SK-N-SH (cell line): ENCODE data around the gene ZCCHC14. TPM values are rescaled to one million over a fixed set of nuclear protein-coding genes. Genes with fewer than 3 reads are reported as not detected.

Experiments used
- CTCF ChIA-PET: fragments of 300-600, 350-600 bp; formaldehyde crosslinking; extraction: SDS; loops from one replicate; lab custom pipeline; 2021; lab: Yijun Ruan, JAX
- POLR2A ChIA-PET: fragments of 350-600 bp; sonication (Branson Sonifier 250); formaldehyde crosslinking; extraction: SDS; loops from one replicate; lab custom pipeline; 2020; ENCODE audit warnings: antibody characterized with exemption, inconsistent platforms; lab: Yijun Ruan, JAX
- DNase-seq: peaks from one replicate; pipeline ENCODE4 v3.0.0; 2012
- H2AFZ ChIP-seq: fragments of 200-600 bp; sonication (generic); 2 replicates; pipeline ENCODE4 v1.8.1; 2016; ENCODE audit warnings: antibody characterized with exemption, mild to moderate bottlenecking, low read depth
- H3F3A ChIP-seq: fragments of 200-600 bp; sonication (generic); replicated peaks from 2 replicates; pipeline ENCODE3; 2016; ENCODE audit warnings: antibody characterized with exemption, mild to moderate bottlenecking; ENCODE audit not compliant: insufficient read depth
- H3K27ac ChIP-seq, 2 experiments: fragments of 200-500 bp in 1 of 2; fragments of 200-600 bp in 1 of 2; sonication (Bioruptor generic) in 1 of 2; sonication (generic), shearing (Covaris generic) in 1 of 2; 2 replicates each; pipeline versions ENCODE4 v1.5.1 to v1.6.1; 2014 to 2016; ENCODE audit warnings: low read depth in 2 of 2, inconsistent platforms in 1 of 2, low read length in 1 of 2, mild to moderate bottlenecking in 1 of 2, mixed read lengths in 1 of 2
- H3K27me3 ChIP-seq: fragments of 200-600 bp; sonication (generic), shearing (Covaris generic); 2 replicates; pipeline ENCODE4 v1.6.1; 2016; ENCODE audit warnings: mixed run types; ENCODE audit not compliant: insufficient read depth
- H3K36me3 ChIP-seq, 2 experiments: fragments of 200-500 bp in 1 of 2; fragments of 200-600 bp in 1 of 2; sonication (Bioruptor generic) in 1 of 2; sonication (generic) in 1 of 2; replicated peaks in 1 of 2; 2 replicates each; pipeline versions ENCODE3 to v1.5.1; 2014 to 2016; ENCODE audit warnings: low read length in 1 of 2, mild to moderate bottlenecking in 1 of 2; ENCODE audit not compliant: insufficient read depth in 2 of 2, control insufficient read depth in 1 of 2
- H3K4me1 ChIP-seq, 2 experiments: fragments of 200-500 bp in 1 of 2; fragments of 200-600 bp in 1 of 2; sonication (Bioruptor generic) in 1 of 2; sonication (generic), shearing (Covaris generic) in 1 of 2; 2 replicates each; pipeline versions ENCODE4 v1.5.1 to v1.6.1; 2014 to 2016; ENCODE audit warnings: low read depth in 1 of 2, low read length in 1 of 2, mixed run types in 1 of 2; ENCODE audit not compliant: insufficient read depth in 2 of 2, control insufficient read depth in 1 of 2
- H3K4me2 ChIP-seq: fragments of 200-600 bp; sonication (generic), shearing (Covaris generic); 2 replicates; pipeline ENCODE4 v1.6.1; 2017; ENCODE audit warnings: mixed run types
- H3K4me3 ChIP-seq, 2 experiments: fragments of 200-500 bp in 1 of 2; fragments of 200-600 bp in 1 of 2; sonication (Bioruptor generic) in 1 of 2; sonication (generic), shearing (Covaris generic) in 1 of 2; 2 replicates each; pipeline versions ENCODE4 v1.5.1 to v1.8.1; 2014 to 2016; ENCODE audit warnings: low read depth in 2 of 2, inconsistent platforms in 1 of 2, low read length in 1 of 2, mild to moderate bottlenecking in 1 of 2, mixed read lengths in 1 of 2, moderate library complexity in 1 of 2
- H3K79me2 ChIP-seq: fragments of 200-600 bp; sonication (generic); 2 replicates; pipeline ENCODE4 v1.8.1; 2017; ENCODE audit warnings: mild to moderate bottlenecking; ENCODE audit not compliant: insufficient read depth
- H3K9ac ChIP-seq: fragments of 200-600 bp; sonication (generic); 2 replicates; pipeline ENCODE4 v1.6.1; 2017; ENCODE audit warnings: mixed run types
- H3K9me2 ChIP-seq: fragments of 200-600 bp; sonication (generic); 2 replicates; pipeline ENCODE4 v1.6.1; 2017; ENCODE audit warnings: mixed run types
- H3K9me3 ChIP-seq: fragments of 200-600 bp; sonication (generic); 2 replicates; pipeline ENCODE4 v1.6.1; 2017; ENCODE audit warnings: mixed run types, mild to moderate bottlenecking, moderate library complexity
- H4K20me1 ChIP-seq: fragments of 200-600 bp; sonication (generic); 2 replicates; pipeline ENCODE4 v1.6.1; 2017; ENCODE audit warnings: mild to moderate bottlenecking, mixed run types; ENCODE audit not compliant: insufficient read depth
- CHD2 ChIP-seq: fragments of 150-350 bp; IDR thresholded peaks from 2 replicates; pipeline ENCODE4 v1.6.1; 2018; ENCODE audit warnings: low read length; ENCODE audit not compliant: partially characterized antibody
- EZH2phosphoT487 ChIP-seq: fragments of 200-600 bp; sonication (generic); IDR thresholded peaks from 2 replicates; pipeline ENCODE4 v1.6.1; 2017; ENCODE audit warnings: low read depth, mixed run types, mild to moderate bottlenecking, antibody characterized with exemption, moderate library complexity, borderline replicate concordance
- GATA2 ChIP-seq: sonication (generic); formaldehyde crosslinking; IDR thresholded peaks from 2 replicates; pipeline ENCODE4 v1.5.0; 2020; ENCODE audit warnings: mild to moderate bottlenecking, missing genetic modification reagents
- MAX ChIP-seq: IDR thresholded peaks from 2 replicates; pipeline ENCODE4 v1.4.0; 2012; ENCODE audit warnings: low read depth
- MEF2A ChIP-seq: IDR thresholded peaks from 2 replicates; pipeline ENCODE4 v1.4.0; 2012; ENCODE audit warnings: low read depth, borderline replicate concordance
- POLR2AphosphoS5 ChIP-seq: IDR thresholded peaks from 2 replicates; pipeline ENCODE4 v1.6.1; 2012; ENCODE audit warnings: low read depth, low read length
- REST ChIP-seq: IDR thresholded peaks from 2 replicates; pipeline ENCODE4 v1.6.1; 2012; ENCODE audit warnings: mild to moderate bottlenecking, low read depth, low read length, moderate library complexity
- RFX5 ChIP-seq: IDR thresholded peaks from 2 replicates; pipeline ENCODE4 v1.6.1; 2012; ENCODE audit warnings: mild to moderate bottlenecking, improper control_type of control experiment, low read length
- SIN3A ChIP-seq: IDR thresholded peaks from 2 replicates; pipeline ENCODE4 v1.6.1; 2012; ENCODE audit warnings: low read depth, mild to moderate bottlenecking, low read length, moderate library complexity, borderline replicate concordance
- TAF1 ChIP-seq: IDR thresholded peaks from 2 replicates; pipeline ENCODE4 v1.6.1; 2012; ENCODE audit warnings: low read depth, mild to moderate bottlenecking, low read length, moderate library complexity, borderline replicate concordance
- TEAD4 ChIP-seq: IDR thresholded peaks from 2 replicates; pipeline ENCODE4 v1.4.0; 2012; ENCODE audit warnings: mild to moderate bottlenecking, borderline replicate concordance; ENCODE audit not compliant: insufficient read depth
- YY1 ChIP-seq: IDR thresholded peaks from 2 replicates; pipeline ENCODE4 v1.4.0; 2012; ENCODE audit warnings: low read depth, mild to moderate bottlenecking
- ZBTB33 ChIP-seq: IDR thresholded peaks from 2 replicates; pipeline ENCODE4 v1.4.0; 2012; ENCODE audit warnings: low read depth, borderline replicate concordance
- WGBS: methylation state at CpG from one replicate; pipeline ENCODE4 v1.1.6; 2017; ENCODE audit warnings: low lambda C conversion rate; 5-methylcytosine and 5-hydroxymethylcytosine counted together
- polyA plus RNA-seq, 3 experiments: library from polyadenylated mRNA; depleted of rRNA; stranded (reverse); fragments of >200 nt; gene quantifications; 2 replicates each; pipeline ENCODE4 v1.2.3, GENCODE V29; 2012

ZCCHC14 gene
- polyA plus RNA-seq, 1 of the 3 experiments (the other 2 are of a cell fraction) = 5.7 TPM

GRCh38 chr16:87538160-87538559 is 45.3 kb upstream of the ZCCHC14 start:
- H3F3A ChIP-seq = no peaks in the 10 kb centered on the region
- H3K9ac ChIP-seq = no peak overlapping the region
- H3K27ac ChIP-seq = no peak overlapping the region
- H3K4me2 ChIP-seq = no peak overlapping the region
- ChIA-PET POLR2A (no interaction called here), CTCF (interaction anchor here (0.7 to 2.5 kb wide), 3 partner anchors 12 to 1235 kb away, joined by 3 to 8 read pairs (median 3); no protein-coding TSS in a partner anchor)
- H3K9me2 ChIP-seq = no peaks in the 10 kb centered on the region
- no peak overlapping the region for H2AFZ ChIP-seq
- WGBS = 54% methylated on average over 4 of the region's 4 CpGs
- H4K20me1 ChIP-seq = no peaks in the 10 kb centered on the region
- no peaks in the 10 kb centered on the region for H3K9me3 ChIP-seq
- no peaks in the 10 kb centered on the region for H3K36me3 ChIP-seq
- H3K4me1 ChIP-seq = no peaks in the 10 kb centered on the region; a peak in 1 of 4 replicates
- TF ChIP-seq MEF2A (no peak), POLR2AphosphoS5 (no peak)
- peaks cover 8% of the 10 kb centered on the region; the same call in 1 of the 2 replicates for H3K27me3 ChIP-seq
- no peaks in the 10 kb centered on the region for H3K79me2 ChIP-seq
- DNase-seq = no peak
- no peak overlapping the region for H3K4me3 ChIP-seq

GRCh38 chr16:87536795-87537142 is 43.9 kb upstream of the ZCCHC14 start:
- TF ChIP-seq TAF1 (no peak), YY1 (no peak), ZBTB33 (no peak), EZH2phosphoT487 (no peak)
- H3F3A ChIP-seq = no peaks in the 10 kb centered on the region
- H3K4me2 ChIP-seq = no peak overlapping the region
- H3K27me3 ChIP-seq = peaks cover 8% of the 10 kb centered on the region; the same call in 1 of the 2 replicates
- no peak for DNase-seq
- H4K20me1 ChIP-seq = no peaks in the 10 kb centered on the region
- H3K4me3 ChIP-seq = no peak overlapping the region
- H3K9me2 ChIP-seq = no peaks in the 10 kb centered on the region
- ChIA-PET POLR2A (no interaction called here), CTCF (no interaction called here)
- WGBS = 55% methylated on average over 10 of the region's 10 CpGs
- H3K36me3 ChIP-seq = no peaks in the 10 kb centered on the region
- no peak overlapping the region for H3K27ac ChIP-seq
- H3K9me3 ChIP-seq = no peaks in the 10 kb centered on the region
- H3K9ac ChIP-seq = no peak overlapping the region
- H3K79me2 ChIP-seq = no peaks in the 10 kb centered on the region
- no peak overlapping the region for H2AFZ ChIP-seq
- H3K4me1 ChIP-seq = no peaks in the 10 kb centered on the region; a peak in 1 of 4 replicates

- no peak overlapping the region for H3K9ac ChIP-seq
- TF ChIP-seq TEAD4 (no peak), REST (no peak), GATA2 (CRISPR knock-in tag) (no peak), TAF1 (no peak), RFX5 (no peak), MAX (no peak), SIN3A (no peak), CHD2 (no peak)
These were observed 43.3 kb upstream of the ZCCHC14 start for GRCh38 chr16:87535855-87536794.

More at GRCh38 chr16:87535855-87536794, 43.3 kb upstream of the ZCCHC14 start:
- 51% methylated on average over 13 of the region's 13 CpGs for WGBS
- 0 out of 2 replicates have a peak overlapping the region, but pooled peaks have one; percentile 8 for H3K4me2 ChIP-seq
- no peaks in the 10 kb centered on the region for H3K36me3 ChIP-seq
- CTCF ChIA-PET = interaction anchor here (1.0 to 1.5 kb wide), 2 partner anchors 20 to 143 kb away, joined by 3 to 4 read pairs; no protein-coding TSS in a partner anchor
- no peaks in the 10 kb centered on the region for H3K9me3 ChIP-seq
- POLR2A ChIA-PET = no interaction called here
- H3K27ac ChIP-seq = no peak overlapping the region
- H3K79me2 ChIP-seq = no peaks in the 10 kb centered on the region
- peaks cover 8% of the 10 kb centered on the region; the same call in 1 of the 2 replicates for H3K27me3 ChIP-seq
- no peaks in the 10 kb centered on the region for H4K20me1 ChIP-seq
- DNase-seq = no peak
- H3F3A ChIP-seq = no peaks in the 10 kb centered on the region
- no peak overlapping the region for H2AFZ ChIP-seq
- no peaks in the 10 kb centered on the region for H3K9me2 ChIP-seq
- no peaks in the 10 kb centered on the region; a peak in 1 of 4 replicates for H3K4me1 ChIP-seq
- H3K4me3 ChIP-seq = no peak overlapping the region
